ENCODE results near the gene ATP2A2. TPM values are rescaled to one million over a fixed set of nuclear protein-coding genes. Genes with fewer than 3 reads are reported as not detected.

ATP2A2 gene
- total RNA-seq, 1 donor from 2014 or later, result 100 TPM

DNA sequence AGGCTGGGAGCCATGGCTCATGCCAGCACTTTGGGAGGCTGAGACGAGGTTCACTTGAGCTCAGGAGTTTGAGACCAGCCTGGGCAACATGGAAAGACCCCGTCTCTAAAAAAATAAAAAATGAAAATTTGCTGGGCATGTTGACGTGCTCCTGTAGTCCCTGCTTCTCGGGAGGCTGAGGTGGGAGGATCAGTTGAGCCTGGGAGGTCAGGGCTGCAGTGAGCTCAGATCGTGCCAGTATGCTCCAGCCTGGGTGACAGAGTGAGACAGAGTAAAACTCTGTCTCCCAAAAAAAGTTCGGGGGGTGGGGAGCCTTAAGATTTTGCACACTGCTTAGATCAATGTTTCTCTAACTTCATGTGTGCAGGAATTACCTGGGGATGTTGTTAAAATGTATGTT lies 30.9 kb downstream of the ATP2A2 start:
- DNase-seq (no peak), ATAC-seq (ENCODE audit: low read depth) (no peak)
- intact Hi-C loops (cut with micrococcal nuclease), result no loop called here
- H3K9me3 Mint-ChIP-seq, result no peaks in the 10 kb centered on the region
- POLR2A ChIA-PET, result interaction anchor here (0.6 kb wide), 1 partner anchor 217 kb away, joined by 3 read pairs; no protein-coding TSS in a partner anchor
- CTCF ChIA-PET, result no interaction called here
- no peak overlapping the region for H3K4me3 Mint-ChIP-seq
- TF ChIP-seq, protein P1, sequence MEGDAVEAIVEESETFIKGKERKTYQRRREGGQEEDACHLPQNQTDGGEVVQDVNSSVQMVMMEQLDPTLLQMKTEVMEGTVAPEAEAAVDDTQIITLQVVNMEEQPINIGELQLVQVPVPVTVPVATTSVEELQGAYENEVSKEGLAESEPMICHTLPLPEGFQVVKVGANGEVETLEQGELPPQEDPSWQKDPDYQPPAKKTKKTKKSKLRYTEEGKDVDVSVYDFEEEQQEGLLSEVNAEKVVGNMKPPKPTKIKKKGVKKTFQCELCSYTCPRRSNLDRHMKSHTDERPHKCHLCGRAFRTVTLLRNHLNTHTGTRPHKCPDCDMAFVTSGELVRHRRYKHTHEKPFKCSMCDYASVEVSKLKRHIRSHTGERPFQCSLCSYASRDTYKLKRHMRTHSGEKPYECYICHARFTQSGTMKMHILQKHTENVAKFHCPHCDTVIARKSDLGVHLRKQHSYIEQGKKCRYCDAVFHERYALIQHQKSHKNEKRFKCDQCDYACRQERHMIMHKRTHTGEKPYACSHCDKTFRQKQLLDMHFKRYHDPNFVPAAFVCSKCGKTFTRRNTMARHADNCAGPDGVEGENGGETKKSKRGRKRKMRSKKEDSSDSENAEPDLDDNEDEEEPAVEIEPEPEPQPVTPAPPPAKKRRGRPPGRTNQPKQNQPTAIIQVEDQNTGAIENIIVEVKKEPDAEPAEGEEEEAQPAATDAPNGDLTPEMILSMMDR (IDR thresholded peaks at IDR 0.05), result no peak
- peaks cover 51% of the 10 kb centered on the region for H3K36me3 Mint-ChIP-seq (ENCODE audit: low read depth)
- H3K27ac Mint-ChIP-seq, result peak overlapping the region; percentile 12
- no peaks in the 10 kb centered on the region for H3K27me3 Mint-ChIP-seq
- peaks cover 26% of the 10 kb centered on the region for H3K4me1 Mint-ChIP-seq

DNA sequence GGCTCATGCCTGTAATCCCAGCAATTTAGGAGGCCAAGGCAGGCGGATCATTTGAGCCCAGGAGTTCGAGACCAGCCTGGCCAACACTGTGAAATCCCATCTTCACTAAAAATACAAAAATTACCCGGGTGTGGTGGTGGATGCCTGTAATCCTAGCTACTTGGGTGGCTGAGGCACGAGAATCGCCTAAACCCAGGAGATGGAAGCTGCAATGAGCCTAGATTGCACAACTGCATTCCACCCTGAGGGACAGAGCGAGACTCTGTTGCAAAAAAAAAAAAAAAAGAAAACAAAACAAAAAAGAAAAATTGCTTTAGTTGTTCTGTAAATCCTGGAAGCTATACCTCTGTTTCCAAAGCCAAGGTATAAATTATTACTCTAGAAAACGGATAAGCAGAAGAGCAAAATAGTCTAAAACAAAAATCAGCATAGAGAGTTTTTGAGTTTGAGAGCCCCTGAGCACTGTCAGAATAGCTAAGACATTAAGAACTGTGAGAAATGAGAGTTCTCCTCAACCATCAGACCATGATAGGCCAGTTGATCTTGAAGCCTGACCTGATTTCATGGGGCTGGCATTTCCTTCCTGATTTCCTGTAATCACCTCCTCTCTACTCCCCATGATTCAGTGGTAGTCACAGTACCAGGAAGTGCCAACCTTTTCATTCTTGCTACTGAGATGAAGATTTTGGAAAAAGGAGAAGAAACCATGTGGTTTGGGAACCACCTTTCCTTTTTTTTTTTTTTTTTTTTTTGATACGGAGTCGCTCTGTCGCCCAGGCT lies 31.7 kb downstream of the ATP2A2 start:
- Mint-ChIP-seq H3K4me3 (no peak overlapping the region), H3K27ac (no peak overlapping the region), H3K27me3 (no peaks in the 10 kb centered on the region), H3K36me3 (ENCODE audit: low read depth) (peaks cover 46% of the 10 kb centered on the region), H3K9me3 (no peaks in the 10 kb centered on the region), H3K4me1 (peaks cover 19% of the 10 kb centered on the region)
- intact Hi-C loops (cut with micrococcal nuclease), result no loop called here
- TF ChIP-seq, protein P1 (IDR thresholded peaks at IDR 0.05), result no peak
- CTCF ChIA-PET, result no interaction called here
- DNase-seq (no peak), ATAC-seq (ENCODE audit: low read depth) (no peak)
- POLR2A ChIA-PET, result interaction anchor here (0.6 kb wide), 1 partner anchor 218 kb away, joined by 3 read pairs; no protein-coding TSS in a partner anchor

DNA sequence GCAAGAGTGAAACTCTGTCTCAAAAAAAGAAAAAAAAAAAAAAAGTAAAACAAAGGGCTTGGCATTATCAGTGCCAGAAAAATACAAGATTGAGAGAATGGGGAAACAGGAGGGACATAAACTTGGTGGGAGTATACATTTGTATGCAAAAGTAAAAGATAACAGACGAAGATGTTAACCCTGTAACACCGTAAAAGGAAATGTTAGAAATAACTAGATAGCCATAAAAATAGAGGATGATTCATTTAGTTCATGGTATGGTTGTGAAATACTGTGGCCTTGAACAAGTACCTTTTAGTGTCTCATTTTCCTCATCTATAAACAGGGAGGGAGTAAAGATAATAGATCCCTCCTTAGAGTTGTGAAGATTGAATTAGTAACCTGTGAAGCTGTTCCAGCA lies 33.3 kb downstream of the ATP2A2 start:
- Mint-ChIP-seq H3K36me3 (ENCODE audit: low read depth) (peaks cover 44% of the 10 kb centered on the region), H3K4me3 (no peak overlapping the region), H3K27me3 (no peaks in the 10 kb centered on the region), H3K9me3 (no peaks in the 10 kb centered on the region), H3K4me1 (peaks cover 10% of the 10 kb centered on the region), H3K27ac (peak overlapping the region; percentile 50)
- TF ChIP-seq, protein P1 (IDR thresholded peaks at IDR 0.05), result no peak
- DNase-seq (no peak), ATAC-seq (ENCODE audit: low read depth) (no peak)
- ChIA-PET POLR2A (interaction anchor here (0.7 kb wide), 1 partner anchor 35 kb away, joined by 3 read pairs; no protein-coding TSS in a partner anchor), CTCF (no interaction called here)
- intact Hi-C loops (cut with micrococcal nuclease), result no loop called here

DNA sequence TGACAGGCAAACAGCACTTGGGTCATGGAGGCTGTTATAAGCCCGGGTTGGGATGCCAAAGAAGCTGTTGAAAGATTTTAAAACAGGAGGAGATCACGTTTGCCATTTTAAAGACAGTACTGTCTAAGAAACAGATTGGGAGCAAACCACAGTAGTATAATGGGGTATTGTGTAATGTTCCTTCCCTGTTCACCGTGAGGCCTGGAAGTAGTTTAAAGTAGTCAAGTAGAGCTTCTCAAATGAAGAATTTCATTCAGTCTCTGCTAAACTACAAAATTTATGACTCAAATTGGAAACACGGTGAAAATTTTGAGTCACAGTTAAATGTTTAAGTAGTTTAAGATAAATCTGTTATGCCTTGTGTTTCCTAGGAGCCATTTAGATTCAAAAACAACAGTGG lies 35.8 kb downstream of the ATP2A2 start:
- Mint-ChIP-seq H3K27ac (peak overlapping the region; percentile 8), H3K4me3 (no peak overlapping the region), H3K27me3 (no peaks in the 10 kb centered on the region), H3K9me3 (no peaks in the 10 kb centered on the region), H3K36me3 (ENCODE audit: low read depth) (peaks cover 48% of the 10 kb centered on the region), H3K4me1 (peaks cover 13% of the 10 kb centered on the region)
- intact Hi-C loops (cut with micrococcal nuclease), result no loop called here
- ATAC-seq (ENCODE audit: low read depth), result no peak
- ChIA-PET CTCF (no interaction called here), POLR2A (no interaction called here)
- TF ChIP-seq, protein P1 (IDR thresholded peaks at IDR 0.05), result no peak
- DNase-seq, result no peak

DNA sequence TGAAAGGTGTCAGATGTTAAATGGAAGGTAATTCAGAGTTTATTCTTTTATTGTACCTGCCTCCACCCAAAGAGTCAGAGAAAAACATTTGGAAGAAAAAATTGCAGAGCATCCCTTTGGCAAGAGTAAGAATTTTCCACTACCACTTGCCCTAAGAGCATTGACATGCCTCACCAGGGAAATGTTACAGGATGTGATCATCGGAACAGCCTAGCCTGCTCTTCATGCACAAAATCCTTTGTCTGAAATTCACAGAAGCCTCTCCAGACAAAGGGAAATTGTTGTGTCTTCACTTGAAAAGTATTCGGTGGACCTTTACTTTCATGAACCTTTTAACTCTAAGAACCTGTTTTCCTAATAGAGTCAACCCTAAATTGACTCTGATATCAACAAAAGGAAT lies 36.9 kb downstream of the ATP2A2 start:
- Mint-ChIP-seq H3K36me3 (ENCODE audit: low read depth) (peaks cover 49% of the 10 kb centered on the region), H3K9me3 (no peaks in the 10 kb centered on the region), H3K27ac (no peak overlapping the region), H3K4me1 (peaks cover 13% of the 10 kb centered on the region), H3K27me3 (no peaks in the 10 kb centered on the region), H3K4me3 (no peak overlapping the region)
- intact Hi-C loops (cut with micrococcal nuclease), result no loop called here
- DNase-seq, result no peak
- TF ChIP-seq, protein P1 (IDR thresholded peaks at IDR 0.05), result no peak
- ChIA-PET POLR2A (interaction anchor here (0.6 kb wide), 1 partner anchor 38 kb away, joined by 3 read pairs; no protein-coding TSS in a partner anchor), CTCF (no interaction called here)
- no peak for ATAC-seq (ENCODE audit: low read depth)
